Measurements from ENCODE around the gene TGM2. TPM values are rescaled to one million over a fixed set of nuclear protein-coding genes. Genes with fewer than 3 reads are reported as not detected.
"Not testable (repeated sequence)": the region's sequence is repeated elsewhere in the genome, so short reads cannot be mapped to it uniquely, and the experiment has no call there.

TGM2 gene
- total RNA-seq, 1 experiment from 2014 or later: 108 TPM

DNA sequence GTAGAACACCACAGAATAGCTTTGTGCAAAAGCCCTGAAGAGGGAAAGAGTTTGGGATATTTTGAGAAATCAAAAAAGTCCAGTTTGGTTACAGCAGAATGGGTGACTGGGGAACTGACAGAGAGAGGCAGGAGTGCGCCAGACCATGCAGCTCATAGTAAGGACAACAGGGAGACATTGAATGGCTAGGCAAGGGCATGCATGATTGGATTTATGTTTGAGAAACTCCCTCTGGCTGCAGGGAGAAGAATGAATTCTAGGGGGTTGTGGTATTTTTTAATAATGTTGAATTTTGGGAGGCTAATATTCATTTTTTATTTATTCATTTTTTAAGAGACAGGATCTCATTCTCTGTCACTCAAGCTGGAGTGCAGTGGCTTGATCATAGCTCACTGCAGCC, 49.9 kb downstream of the TGM2 start:
- DNase-seq (ENCODE audit: low read depth): no peak

DNA sequence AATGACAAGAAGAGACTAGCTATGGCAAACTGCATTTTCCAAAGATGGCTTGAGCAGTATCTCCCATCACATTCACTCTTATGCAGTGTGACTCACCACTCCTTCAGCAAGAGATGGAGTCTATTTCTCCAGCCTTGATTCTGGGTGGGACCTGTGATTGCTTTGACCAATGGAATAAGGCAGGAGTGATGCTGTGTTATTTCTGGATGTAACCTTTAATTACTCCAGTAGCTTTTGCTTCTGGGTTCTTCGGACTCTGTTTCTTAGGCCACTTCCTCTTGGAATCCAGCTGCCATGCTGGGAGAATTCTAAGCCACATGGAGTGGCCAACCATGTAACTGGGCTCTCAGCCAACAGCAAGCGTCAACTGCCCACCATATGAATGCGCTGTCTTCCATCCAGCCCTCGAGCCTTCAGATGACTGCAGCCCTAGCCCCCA, 50.7 kb downstream of the TGM2 start:
- DNase-seq (ENCODE audit: low read depth): peak; percentile 90

DNA sequence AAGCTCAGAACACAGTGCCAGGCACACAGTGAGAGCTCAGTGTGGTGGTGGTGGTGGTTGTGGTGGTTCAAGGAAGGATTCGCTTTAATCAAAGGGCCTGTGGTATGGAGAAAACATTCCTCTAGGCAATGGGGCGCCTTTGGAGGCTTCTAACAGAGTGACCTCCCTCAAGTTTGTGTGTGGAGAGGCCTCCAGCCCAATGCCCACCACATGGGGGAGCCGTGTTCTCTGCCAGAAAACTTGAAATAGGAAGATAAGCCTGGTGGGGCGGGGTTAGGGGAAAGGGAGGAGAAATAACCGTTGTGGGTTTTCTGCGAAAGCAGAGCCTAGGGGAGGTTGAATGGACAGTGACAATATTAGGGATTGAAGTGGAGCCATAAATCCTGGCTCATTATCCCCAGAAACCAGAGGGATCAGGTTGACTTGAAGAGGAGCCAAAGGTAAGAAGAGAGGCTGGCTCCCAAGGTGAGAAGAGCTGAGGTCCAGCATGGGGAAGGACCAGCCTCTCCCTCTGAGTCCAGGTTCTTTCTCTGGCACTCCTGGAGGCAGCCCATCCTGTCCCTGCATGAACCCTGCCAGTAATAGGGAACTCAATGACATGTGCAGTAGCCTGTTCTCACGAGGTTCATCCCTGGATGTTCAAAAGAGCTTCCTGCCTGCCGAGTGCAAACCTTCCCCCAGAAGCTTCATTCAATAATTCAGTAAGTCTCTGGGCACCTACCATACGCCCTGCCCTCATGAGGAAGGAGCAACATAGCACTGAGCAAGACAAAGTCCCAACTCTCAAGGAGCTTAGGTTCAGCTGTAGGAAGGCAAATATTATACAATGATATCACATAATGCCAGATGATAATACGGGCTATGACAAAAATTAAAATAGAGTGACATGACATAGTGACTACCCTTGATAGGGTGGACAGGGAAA, 51.4 kb downstream of the TGM2 start:
- DNase-seq (ENCODE audit: low read depth): peak; percentile 84

GRCh38 chr20:38112930-38113294, 52.2 kb downstream of the TGM2 start:
- DNase-seq (ENCODE audit: low read depth): no peak

- DNase-seq (ENCODE audit: low read depth): no peak
Measured at GRCh38 chr20:38112261-38112929, 52.7 kb downstream of the TGM2 start.

DNA sequence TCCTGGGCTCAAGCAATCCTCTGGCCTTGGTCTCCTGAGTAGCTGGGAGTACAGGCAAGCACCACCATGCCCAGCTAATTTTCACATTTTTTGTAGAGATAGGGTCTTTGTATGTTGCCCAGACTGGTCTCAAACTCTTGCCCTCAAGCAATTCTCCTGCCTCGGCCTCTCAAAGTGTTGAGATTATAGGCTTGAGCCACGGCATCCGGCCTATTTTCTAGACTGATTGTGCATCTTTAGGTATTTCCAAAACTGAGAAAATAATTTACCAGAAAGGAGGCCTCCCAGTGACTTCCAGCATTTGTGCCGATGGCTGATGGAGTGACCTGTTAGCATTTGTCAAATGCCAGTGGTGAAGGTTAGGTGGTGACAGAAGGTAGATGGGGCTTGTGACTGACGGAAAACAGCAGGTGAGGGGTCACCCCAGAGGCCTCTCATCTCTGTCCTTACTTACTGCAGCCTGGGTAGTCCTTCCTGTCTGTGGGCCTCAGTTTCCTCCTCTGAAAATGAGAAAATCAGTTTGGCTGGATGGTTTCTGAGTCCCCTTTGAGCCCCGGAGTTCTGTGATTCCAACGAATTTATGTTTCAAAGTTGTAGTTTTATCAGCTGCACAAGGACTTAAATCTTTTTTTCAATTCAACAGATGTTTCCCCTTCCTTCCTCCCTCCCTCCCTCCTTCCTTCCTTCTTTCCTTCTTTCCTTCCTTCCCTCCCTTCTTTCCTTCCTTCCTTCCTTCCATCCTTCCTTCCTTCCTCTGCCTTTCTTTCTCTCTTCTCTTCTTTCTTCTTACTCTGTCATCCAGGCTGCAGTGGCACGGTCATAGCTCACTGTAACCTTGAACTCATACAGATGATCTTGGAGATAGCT, 53.5 kb downstream of the TGM2 start:
- no peak for DNase-seq (ENCODE audit: low read depth)

DNA sequence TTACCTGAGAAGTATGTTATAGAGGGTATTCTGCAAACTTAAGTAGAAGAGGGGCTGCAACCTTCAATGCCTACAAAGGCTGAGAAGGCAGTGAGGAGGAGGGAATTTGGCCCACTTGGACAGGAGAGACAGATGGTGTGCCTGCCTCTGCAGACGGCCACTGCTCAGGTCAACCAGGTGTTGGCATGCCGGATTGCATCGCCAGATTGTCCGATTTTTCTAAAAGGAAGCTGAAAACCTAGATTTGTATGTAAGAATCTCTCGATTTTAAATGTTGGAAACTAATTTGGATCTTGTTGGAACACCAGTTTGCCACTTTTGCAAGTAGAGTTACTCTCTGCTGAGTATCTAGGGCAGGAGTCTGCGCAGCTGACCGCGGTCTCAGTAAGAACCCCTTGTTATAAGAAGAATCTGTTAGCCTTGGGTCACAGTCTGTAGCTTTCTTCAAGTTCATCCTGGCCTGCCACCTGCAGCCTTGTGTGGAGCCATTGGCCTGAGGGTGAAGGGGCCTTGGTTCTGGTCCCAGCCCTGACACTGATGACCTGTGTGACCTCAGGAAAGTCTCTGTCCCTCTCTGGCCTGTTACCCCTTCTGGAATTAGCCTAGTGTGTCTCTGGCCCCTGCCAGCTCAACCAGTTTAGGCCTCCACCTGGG, 54.4 kb downstream of the TGM2 start:
- no peak for DNase-seq (ENCODE audit: low read depth)

GRCh38 chr20:38109591-38110524, 55.2 kb downstream of the TGM2 start:
- DNase-seq (ENCODE audit: low read depth): peak; percentile 100

DNA sequence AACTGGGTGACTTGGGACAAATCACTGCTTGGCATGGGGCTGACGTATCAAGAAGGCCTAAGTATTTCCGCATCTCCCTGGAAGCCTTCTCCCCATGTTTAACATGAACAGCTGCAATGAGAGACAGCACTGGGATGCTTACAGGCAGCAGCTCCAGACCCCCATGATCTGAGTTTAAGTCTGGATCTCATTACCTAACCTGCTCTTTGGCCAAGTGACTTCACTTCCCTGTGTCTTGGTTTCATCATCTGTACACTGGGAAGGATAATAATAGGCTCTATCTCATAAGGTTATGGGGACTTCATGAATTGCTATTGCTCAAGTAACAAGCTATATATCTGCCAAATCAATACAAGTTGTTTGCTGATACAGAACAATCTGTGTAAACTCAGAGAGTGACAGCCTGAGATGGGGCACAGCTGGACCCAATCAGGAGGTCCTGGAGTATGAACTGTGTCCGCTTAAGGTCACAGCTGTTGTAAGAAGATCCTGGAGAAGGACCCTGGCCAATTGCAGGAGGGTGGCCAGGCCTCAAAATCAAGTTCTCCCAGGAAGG, 56.0 kb downstream of the TGM2 start:
- DNase-seq (ENCODE audit: low read depth): no peak

- peak; percentile 94 for DNase-seq (ENCODE audit: low read depth)
Measured at GRCh38 chr20:38108438-38108985, 56.6 kb downstream of the TGM2 start.

- DNase-seq (ENCODE audit: low read depth): not testable (repeated sequence)
Measured at GRCh38 chr20:38107916-38108315, 57.2 kb downstream of the TGM2 start.

GRCh38 chr20:38107386-38107785, 57.7 kb downstream of the TGM2 start:
- not testable (repeated sequence) for DNase-seq (ENCODE audit: low read depth)

DNA sequence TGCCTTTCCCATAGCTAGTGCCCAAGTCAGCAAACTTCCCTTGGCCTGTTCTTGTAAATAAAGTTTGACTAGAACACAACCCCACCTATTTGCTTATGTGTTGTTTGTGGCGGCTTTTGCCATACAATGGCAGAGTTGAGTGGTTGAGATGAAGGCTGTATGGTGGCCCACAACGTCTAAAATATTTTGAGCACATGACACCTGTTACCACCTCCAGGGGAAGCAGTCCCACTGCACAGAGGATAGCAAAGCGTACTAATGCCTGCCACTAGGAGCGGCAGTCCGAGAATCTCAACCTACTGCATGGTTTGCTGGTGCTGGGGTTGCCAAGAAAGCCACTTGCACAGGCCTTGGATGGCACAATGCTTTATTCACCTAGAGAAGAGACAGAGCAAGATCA, 58.6 kb downstream of the TGM2 start:
- no peak for DNase-seq (ENCODE audit: low read depth)

DNA sequence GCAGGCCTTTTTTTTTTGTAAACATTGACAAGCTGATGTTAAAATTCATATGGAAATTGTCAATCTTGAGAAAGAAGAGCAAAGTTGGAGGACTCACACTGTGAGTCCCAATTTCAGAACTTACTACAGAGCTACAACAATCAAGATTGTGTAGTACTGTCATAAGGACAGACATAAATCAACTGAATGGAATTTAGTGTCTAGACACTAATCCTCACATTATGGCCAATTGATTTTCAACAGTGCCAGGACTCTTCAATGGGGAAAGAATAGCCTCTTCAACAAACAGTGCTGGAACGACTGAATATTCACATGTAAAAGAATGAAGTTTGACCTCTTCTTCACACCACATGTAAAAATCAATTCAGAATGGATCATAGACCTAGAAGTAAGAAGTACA, 60.8 kb downstream of the TGM2 start:
- DNase-seq (ENCODE audit: low read depth): no peak

- DNase-seq (ENCODE audit: low read depth): peak; percentile 79
Measured at GRCh38 chr20:38102206-38102605, 62.9 kb downstream of the TGM2 start.

DNA sequence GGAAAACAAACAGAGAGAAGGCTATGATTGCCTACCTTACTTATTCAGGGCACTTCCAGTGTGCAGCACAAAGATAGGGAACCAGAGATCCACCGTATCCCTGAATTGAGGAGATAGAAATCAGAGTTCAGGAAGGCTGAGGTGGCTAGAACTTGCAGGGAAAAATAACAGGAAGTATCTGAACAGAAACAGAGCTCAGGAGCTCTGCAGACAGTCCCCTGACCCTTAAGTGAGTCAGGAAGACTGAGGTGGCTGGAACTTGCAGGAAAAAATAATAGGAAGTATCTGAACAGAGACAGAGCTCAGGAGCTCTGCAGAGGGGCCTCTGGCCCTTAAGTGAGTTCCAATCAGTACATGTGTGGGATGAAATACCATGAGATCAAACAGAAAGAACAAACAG, 66.1 kb downstream of the TGM2 start:
- peak; percentile 64 for DNase-seq (ENCODE audit: low read depth)

DNA sequence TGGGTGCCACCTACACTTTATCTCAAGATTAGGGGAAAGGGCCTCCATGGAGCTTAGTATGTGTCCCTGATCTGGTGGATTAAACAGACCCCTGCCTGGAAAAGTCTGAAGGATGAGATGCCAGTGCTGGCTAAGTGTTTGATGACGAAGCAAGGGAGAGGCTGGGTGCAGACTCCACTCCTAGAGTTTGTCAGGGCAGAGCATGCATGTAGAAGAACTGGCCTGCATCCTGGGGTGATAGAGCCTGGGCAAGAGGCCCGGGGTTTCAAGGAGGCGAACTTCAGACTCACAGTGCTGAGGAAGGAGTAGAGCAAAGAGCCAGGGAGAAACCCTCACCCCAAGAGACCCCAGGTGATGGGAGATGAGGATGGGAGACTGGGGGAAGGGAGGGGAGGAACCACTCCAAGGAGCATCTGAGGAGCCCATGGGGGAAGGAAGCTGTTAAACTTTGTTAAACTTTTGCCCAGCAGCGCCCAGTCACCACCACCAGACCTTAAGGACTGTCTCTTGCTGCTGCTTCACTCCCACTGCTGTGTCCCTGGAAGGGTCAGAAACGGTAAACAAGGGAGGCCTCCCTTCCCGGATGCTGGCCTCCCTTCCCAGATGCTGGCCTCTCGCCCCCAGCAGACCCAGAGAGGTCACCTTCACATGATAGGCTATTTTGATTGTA, 69.9 kb downstream of the TGM2 start:
- peak; percentile 39 for DNase-seq (ENCODE audit: low read depth)

GRCh38 chr20:38094373-38094891, 70.6 kb downstream of the TGM2 start:
- DNase-seq (ENCODE audit: low read depth): peak; percentile 94

DNA sequence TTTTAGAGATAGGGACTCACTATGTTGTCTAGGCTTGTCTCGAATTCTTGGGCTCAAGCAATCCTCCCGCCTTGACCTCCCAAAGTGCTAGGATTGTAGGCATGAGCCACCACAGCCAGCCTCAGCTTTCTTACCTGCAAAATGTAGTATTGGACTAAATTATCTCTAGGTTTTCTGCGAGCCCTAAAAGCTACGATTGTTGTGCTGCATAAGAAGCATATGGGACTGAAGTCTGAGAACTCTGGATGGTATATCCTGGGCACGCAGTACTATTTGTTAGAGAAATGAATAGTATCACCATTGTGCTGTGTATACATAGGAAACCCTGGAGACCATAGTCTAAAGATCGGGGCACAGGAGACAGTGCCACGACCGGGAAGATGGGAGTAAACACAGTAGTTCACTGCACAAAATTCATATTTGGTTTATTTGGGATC, 71.4 kb downstream of the TGM2 start:
- no peak for DNase-seq (ENCODE audit: low read depth)

All from M059J (cell line).